ENCODE data around the gene PTHLH. TPM values are rescaled to one million over a fixed set of nuclear protein-coding genes. Genes with fewer than 3 reads are reported as not detected.
A peak's percentile ranks its signal among the peaks of the same experiment; 100 is the strongest.

The PTHLH gene
- total and polyA plus RNA-seq, 2 donors from 2014 or later: 0.72 TPM; not detected in 1

DNA sequence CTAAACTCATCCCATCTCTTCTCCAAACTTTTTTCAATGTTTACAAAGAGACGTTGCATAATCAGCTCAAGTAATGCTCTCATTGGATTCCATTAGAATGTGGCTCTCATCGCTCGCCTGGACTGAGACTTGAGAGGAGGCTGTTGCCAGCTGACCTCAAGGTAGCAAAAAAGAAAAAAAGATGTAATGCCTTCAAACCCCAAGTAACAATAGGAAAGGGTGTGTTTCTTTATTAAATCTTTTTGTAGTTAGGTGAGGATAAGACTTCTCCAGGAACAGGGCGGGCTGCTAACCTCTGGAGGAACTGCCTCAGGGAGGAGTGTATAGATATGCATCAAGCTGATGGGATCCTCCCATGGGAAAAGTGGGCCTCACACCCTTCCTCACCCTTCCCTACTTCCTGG is 956 bp upstream of the PTHLH start:
- H3K27me3 ChIP-seq (ENCODE audit: control insufficient read depth, insufficient read depth, low read length): peaks cover 49% of the 10 kb centered on the region
- FAIRE-seq (no peak), DNase-seq (no peak)
- peaks cover 0 to 9% (median 3%) of the 10 kb centered on the region in 3 donors for H3K4me1 ChIP-seq (ENCODE audit: control insufficient read depth in 2 of 3, insufficient read depth in 2 of 3, low read depth in 1 of 3, low read length in 3 of 3)
- intact Hi-C loops (cut with DNase I): no loop called here
- no peak overlapping the region for H3K9ac ChIP-seq (ENCODE audit: low read length in 3 of 3)
- H3K9me3 ChIP-seq (ENCODE audit: control insufficient read depth in 2 of 3, insufficient read depth in 1 of 3, low read length in 3 of 3): no peaks in the 10 kb centered on the region
- H3K4me3 ChIP-seq (ENCODE audit: low read length in 3 of 3): no peak overlapping the region
- no peaks in the 10 kb centered on the region for H3K36me3 ChIP-seq (ENCODE audit: control insufficient read depth in 2 of 3, insufficient read depth in 3 of 3, low read length in 3 of 3)
- H3K27ac ChIP-seq (ENCODE audit: low read depth in 2 of 2, low read length in 2 of 2): no peak overlapping the region
- TF ChIP-seq, protein P1, sequence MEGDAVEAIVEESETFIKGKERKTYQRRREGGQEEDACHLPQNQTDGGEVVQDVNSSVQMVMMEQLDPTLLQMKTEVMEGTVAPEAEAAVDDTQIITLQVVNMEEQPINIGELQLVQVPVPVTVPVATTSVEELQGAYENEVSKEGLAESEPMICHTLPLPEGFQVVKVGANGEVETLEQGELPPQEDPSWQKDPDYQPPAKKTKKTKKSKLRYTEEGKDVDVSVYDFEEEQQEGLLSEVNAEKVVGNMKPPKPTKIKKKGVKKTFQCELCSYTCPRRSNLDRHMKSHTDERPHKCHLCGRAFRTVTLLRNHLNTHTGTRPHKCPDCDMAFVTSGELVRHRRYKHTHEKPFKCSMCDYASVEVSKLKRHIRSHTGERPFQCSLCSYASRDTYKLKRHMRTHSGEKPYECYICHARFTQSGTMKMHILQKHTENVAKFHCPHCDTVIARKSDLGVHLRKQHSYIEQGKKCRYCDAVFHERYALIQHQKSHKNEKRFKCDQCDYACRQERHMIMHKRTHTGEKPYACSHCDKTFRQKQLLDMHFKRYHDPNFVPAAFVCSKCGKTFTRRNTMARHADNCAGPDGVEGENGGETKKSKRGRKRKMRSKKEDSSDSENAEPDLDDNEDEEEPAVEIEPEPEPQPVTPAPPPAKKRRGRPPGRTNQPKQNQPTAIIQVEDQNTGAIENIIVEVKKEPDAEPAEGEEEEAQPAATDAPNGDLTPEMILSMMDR (IDR thresholded peaks at IDR 0.05; ENCODE audit: borderline replicate concordance, extremely low read depth, insufficient read depth): no peak

DNA sequence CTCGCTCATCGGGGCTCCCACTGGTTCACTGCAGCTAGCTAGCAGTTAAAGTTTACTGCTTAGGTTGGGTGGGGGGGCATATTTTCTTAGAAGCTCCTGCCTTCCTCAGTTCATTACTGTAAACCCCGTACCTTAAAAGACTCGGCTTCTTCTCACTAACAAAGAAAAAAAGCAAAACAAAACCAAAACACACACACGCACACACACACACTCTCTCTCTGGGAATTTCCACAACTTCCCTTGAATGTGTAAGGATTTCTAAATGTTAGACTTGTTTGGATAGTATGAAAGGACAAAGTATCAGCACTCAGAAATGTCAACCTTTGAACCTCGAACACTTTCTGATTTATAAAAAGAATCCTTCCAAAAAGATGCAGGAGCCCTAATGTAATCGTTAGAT is 927 bp downstream of the PTHLH start:
- FAIRE-seq (no peak), DNase-seq (no peak)
- H3K4me1 ChIP-seq (ENCODE audit: control insufficient read depth in 2 of 3, insufficient read depth in 2 of 3, low read depth in 1 of 3, low read length in 3 of 3): peaks cover 0 to 9% (median 3%) of the 10 kb centered on the region in 3 donors
- peaks cover 53% of the 10 kb centered on the region for H3K27me3 ChIP-seq (ENCODE audit: control insufficient read depth, insufficient read depth, low read length)
- H3K4me3 ChIP-seq (ENCODE audit: low read length in 3 of 3): no peak overlapping the region
- no peak overlapping the region for H3K9ac ChIP-seq (ENCODE audit: low read length in 3 of 3)
- intact Hi-C loops (cut with DNase I): no loop called here
- no peaks in the 10 kb centered on the region for H3K9me3 ChIP-seq (ENCODE audit: control insufficient read depth in 2 of 3, insufficient read depth in 1 of 3, low read length in 3 of 3)
- no peaks in the 10 kb centered on the region for H3K36me3 ChIP-seq (ENCODE audit: control insufficient read depth in 2 of 3, insufficient read depth in 3 of 3, low read length in 3 of 3)
- TF ChIP-seq, protein P1 (IDR thresholded peaks at IDR 0.05; ENCODE audit: borderline replicate concordance, extremely low read depth, insufficient read depth): no peak
- H3K27ac ChIP-seq (ENCODE audit: low read depth in 2 of 2, low read length in 2 of 2): no peak overlapping the region

DNA sequence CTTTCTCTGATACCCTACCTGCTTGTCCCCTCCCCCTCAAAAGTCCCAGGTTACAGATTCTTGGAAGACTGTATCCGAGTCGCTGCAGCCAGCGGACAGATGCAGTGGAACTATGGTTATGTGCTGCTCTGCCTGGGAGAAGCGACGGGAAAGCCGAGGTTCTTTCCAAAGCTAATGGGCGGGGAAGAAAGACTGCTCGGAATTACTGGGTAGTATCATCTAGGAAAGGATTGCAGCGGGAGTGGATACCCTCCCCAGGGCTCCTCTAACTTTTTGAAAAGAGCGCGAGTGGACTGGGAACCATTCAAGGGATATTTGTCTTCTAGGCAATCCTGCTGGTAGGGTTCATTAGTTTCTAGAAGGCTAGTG is 1.4 kb downstream of the PTHLH start:
- intact Hi-C loops (cut with DNase I): no loop called here
- Histone ChIP-seq H3K9me3 (ENCODE audit: control insufficient read depth in 2 of 3, insufficient read depth in 1 of 3, low read length in 3 of 3) (no peaks in the 10 kb centered on the region), H3K36me3 (ENCODE audit: control insufficient read depth in 2 of 3, insufficient read depth in 3 of 3, low read length in 3 of 3) (no peaks in the 10 kb centered on the region), H3K27me3 (ENCODE audit: control insufficient read depth, insufficient read depth, low read length) (peaks cover 50% of the 10 kb centered on the region), H3K9ac (ENCODE audit: low read length in 3 of 3) (no peak overlapping the region), H3K4me1 (ENCODE audit: control insufficient read depth in 2 of 3, insufficient read depth in 2 of 3, low read depth in 1 of 3, low read length in 3 of 3) (peaks cover 0 to 9% (median 3%) of the 10 kb centered on the region in 3 donors), H3K27ac (ENCODE audit: low read depth in 2 of 2, low read length in 2 of 2) (no peak overlapping the region), H3K4me3 (ENCODE audit: low read length in 3 of 3) (peak overlapping the region in 1 of 3 donors; percentile 38)
- DNase-seq: peak in 4 of 5 donors; percentile 36 to 51 (median 41)
- no peak for FAIRE-seq
- TF ChIP-seq, protein P1 (IDR thresholded peaks at IDR 0.05; ENCODE audit: borderline replicate concordance, extremely low read depth, insufficient read depth): no peak

Data from kidney (tissue), 14 donors.